Epidermal melanocyte (primary cell): ENCODE results near the gene SLC6A8.

Experiments used
- DNase-seq: peaks from one replicate; pipeline ENCODE4 v3.0.0; 2011; ENCODE audit warnings: low spot score; ENCODE audit not compliant: insufficient read length

SLC6A8 gene

GRCh38 chrX:153687121-153688039 lies at the start of gene SLC6A8:
Gene SLC6A8, plus strand, starts transcription at chrX:153687926. Its CDS starts 649 bp downstream, at chrX:153688575.
- DNase-seq: no peak

DNA sequence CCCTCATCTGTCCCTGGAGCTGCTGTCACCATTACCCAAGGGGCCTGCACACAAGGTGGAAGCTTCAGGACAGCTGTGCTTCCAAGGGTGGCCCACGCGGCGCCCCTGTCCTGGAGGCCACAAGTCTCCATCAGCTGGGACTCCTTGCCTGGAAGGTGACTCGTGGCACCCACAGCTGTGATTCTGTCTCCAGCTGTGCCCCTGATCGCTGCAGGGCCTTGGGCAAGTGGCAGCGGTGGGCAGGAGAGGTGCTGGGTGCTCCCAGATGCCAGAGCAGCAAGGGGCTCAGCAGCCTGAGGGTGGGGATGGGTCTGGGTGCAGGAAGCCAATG lies 49.7 kb upstream of the SLC6A8 start:
- DNase-seq: no peak

DNA sequence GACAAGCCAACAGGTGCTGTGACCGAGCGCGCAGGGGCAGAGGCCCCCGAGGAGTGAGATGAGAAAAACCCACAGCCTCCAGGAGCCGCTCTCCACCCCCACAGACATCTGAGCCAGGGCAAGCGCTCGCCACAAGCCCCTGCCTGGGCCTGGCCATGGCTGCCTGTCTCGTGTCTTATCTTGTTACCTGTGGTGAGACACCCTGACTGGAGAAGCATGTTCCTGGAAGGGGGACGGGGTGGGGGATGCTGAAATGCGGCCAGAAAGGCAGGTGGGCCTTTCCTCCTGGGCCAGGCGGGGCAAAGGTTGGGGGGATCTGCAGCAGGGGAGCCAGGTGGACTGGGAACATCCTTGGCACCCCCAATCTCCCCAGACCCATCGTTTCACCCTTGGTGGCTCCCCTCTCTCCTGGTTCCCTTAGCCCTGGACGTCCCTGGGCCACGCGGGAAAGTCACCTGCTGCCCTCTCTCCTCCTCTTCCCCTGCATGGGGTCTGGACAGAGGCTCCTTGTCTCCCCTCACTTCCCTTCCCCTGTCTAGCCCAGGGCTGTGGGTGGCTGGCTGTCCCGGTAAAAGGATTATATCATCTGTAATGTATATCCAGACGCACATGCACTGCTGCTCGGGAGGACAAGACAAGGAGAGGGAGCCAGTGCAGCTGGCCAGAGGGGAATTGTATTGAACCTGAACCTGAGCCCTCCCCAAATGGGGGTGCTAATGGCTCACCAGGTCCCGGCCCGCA lies 49.1 kb upstream of the SLC6A8 start:
- DNase-seq: no peak

DNA sequence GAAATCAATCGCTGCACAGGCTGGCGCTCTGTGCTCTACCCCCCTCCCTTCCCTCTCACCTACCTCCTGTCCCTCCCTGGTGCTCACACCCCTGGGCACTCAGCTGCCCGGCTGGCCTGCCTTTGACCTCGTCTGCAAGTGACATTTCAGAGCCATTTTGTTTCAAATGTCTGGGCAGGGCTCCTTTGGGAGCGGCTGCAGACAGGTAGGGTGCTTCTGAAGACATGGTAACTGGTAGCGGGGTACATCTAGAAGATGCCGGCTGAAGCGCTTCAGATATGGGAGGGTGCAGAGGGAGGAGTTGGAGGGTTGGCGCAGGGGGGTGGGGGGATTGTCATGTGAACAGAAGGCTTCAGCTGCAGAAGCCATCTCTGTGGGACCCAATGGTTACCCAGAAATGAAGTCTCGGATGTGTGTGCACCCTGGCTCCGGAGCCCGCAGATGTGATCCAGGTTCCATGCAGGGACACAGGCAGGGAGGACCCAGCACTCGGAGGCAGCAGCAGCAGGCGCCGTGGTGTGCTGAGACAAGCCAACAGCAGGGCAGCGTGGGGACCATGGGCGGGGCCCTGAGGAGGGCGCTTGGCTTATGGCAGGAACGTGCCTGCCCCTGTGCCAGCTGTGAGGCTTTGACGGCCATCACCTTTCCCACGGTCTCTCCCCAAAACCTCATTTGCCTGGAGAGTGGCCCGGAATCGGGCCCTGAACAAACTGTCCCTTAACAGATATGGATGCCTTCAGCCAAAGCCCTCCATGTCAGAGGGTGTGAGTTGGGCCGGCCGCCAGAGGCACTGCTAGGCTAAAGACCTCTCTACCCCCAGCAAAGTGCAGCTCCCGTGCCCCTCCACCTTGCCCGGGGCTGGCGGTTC lies 48.3 kb upstream of the SLC6A8 start:
- no peak for DNase-seq

GRCh38 chrX:153640045-153640686 lies 47.6 kb upstream of the SLC6A8 start:
- no peak for DNase-seq

DNA sequence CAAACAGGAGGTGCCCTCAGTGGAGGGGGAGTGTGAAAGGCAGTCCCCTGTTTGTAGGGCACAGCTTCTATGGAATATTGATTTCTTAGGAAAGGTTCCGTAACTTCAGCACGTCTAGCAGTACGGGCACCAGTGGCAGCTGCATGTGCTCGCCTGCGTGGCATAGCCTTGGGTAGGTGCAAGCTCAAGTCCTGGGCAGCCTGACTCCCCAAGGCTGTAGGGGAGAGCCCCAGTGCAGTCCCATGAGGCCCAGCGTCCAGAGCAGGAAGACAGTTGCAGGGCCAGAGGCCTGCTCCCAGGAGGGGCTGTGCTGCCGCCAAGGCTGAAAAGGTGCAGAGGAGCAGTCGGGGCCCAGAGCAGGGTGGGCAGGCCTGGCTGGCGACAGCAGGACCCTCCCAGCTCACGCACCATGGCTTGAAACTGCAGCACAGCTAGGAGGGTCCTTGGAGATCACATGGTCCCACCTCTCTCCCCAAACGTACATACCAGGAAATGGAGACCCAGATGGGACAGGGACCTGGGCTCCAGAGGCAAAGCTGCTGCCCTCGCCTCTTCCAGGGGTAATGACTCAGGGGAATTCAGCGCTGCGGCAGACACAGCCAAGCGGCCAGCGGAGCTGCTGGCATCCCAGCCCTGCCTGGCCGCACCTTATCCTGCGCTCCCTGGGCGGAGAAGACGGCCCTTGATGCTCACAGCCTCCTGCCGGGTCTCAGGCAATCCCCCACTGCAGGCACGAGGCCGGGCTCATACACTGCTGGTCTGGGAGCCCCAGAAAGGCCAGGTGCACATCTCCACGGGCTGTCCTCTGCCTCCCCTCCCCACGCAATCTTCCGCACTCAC lies 46.8 kb upstream of the SLC6A8 start:
- DNase-seq: no peak

DNA sequence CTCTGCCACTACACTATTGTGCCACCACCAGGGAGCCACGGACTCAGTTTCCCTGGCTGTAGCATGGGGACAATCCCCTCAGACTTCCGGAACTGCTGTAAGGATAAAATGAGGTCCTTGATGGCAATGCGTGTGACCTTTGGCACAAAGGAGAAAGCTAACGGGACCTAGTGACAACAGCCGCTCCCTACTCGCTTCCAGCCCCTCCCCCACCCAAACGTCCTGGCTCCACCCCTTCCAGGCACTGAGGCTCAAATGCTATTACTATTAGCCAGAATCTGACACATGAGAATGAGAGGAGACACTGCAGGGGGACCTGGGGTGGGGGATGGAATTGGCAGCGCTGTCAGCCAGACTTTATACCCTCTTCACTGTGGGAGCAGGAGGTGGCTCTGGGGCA lies 46.1 kb upstream of the SLC6A8 start:
- DNase-seq: no peak

GRCh38 chrX:153642051-153642654 lies 45.6 kb upstream of the SLC6A8 start:
- no peak for DNase-seq

GRCh38 chrX:153642655-153643430 lies 44.9 kb upstream of the SLC6A8 start:
- no peak for DNase-seq

DNA sequence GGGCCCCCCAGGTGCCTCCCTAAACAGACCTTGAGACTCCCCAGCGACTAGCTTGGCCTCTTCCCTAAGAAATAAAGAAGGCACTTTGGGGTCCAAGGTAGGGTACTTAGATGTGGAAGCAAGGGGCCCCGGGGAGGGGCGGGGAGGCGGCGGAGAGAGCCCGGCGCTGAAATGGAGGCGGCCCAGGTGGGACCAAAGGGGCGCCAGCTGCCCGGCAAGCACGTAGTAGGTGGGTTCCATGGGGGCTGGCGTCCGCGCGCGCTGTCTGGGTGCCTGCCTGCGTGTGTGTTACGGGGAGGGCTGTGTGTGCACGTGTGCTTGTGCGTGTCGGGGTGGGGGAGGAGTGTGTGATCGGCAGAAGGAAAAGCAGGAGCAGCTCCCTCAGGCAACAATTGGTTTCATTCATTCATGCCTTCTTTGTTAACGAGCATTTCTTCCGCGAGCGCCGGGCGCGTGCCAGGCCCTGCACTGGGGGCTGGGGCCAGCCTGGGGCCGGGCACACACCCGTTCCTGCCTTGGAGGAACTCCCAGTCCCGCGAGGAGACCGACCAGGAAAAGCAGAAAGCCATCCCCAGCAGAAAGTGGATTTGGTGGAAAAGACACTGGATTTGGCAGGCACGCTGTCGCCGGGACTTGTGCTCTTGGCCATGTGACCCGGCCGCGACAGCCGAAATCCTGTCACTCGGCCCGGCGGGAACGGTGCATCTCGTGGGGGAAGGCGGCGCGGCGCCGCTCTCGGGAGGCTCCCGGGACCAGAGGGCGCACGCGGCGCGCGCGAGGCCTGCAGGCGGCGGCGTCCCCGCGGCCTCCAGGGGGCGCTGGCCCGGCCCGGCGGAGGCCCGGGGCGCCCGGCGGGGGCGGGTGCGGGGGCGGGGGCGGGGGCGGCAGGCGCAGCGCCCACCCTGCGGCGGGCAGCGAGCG lies 44.0 kb upstream of the SLC6A8 start:
- DNase-seq: no peak

GRCh38 chrX:153644356-153645125 lies 43.2 kb upstream of the SLC6A8 start:
- DNase-seq: no peak

GRCh38 chrX:153645151-153645550 lies 42.6 kb upstream of the SLC6A8 start:
- no peak for DNase-seq

- no peak for DNase-seq
Observed at GRCh38 chrX:153645921-153646488, 41.7 kb upstream of the SLC6A8 start.

DNA sequence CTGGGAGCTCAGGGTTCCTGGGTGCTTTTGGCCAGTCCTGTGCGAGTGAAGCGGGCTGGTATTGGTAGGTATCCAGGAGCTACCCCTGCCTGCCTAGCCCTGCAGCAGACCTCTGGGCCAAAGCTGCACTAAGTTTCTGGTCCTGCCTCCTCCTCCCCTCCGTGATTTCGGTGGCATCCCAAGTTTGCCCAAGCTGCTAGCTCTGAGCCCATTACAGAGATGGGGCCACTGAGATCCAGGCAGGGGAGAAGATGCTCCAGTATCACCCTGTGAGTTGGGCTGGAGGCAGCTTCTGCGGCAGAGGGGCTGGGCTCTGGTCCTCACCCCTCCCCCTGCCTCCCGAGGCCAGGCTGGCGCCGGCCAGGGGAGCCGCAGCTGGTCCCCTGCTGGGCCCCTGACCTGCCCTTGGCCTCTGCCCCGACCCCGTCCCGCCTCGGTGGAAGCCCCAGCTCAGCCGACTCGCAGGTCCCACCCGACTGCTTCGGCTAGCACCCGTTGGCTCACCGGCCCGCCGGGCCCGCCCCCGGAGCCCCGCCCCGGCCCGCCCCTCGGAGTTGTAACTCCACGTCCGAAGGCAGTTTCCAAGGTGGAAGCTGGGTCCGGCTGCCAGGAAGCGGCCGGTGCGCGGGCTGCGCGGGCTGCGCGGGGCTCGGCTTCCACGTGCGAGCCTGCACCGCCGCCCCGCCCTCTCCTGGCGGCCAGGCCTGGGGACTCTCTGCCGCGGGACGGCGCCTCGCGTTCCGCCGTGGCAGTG lies 40.9 kb upstream of the SLC6A8 start, which contains the start of gene DUSP9:
Gene DUSP9 (plus strand): TSS at position 584 of the 754 bp plus-strand sequence. CDS start 751 bp downstream, outside the sequence.
- no peak for DNase-seq

DNA sequence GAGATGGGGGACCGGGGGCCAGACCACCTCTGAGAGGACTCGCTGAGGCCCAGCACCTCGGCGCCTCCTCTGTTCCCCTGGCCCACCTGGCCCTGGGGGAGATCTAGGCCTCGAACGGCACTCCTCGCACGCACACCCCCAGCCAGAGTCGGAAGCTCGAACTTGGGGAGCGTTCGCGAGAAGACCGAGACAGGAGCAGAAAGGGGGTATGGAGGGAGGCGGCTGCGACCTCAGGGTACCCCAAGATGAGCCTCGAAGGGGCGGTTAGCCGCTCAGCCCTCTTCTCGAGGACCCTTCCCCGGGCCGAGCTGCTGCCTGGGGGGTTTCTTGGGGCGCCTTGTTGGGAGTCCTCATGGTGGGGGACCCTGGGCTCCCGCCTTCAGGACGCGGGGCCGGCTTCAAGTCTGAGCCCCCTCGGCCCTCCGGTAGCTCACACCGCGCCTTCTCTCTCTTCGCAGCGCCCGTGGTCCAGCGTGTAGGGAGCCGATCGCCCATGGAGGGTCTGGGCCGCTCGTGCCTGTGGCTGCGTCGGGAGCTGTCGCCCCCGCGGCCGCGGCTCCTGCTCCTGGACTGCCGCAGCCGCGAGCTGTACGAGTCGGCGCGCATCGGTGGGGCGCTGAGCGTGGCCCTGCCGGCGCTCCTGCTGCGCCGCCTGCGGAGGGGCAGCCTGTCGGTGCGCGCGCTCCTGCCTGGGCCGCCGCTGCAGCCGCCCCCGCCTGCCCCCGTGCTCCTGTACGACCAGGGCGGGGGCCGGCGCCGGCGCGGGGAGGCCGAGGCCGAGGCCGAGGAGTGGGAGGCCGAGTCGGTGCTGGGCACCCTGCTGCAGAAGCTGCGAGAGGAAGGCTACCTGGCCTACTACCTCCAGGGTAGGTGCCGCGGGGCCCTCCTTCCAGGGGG lies 40.0 kb upstream of the SLC6A8 start:
- no peak for DNase-seq
